Natural killer cell (primary cell): Measurements from ENCODE around the gene SMIM45.

Experiments used
- ATAC-seq, 3 donors: fragments of 150-1000 bp in 2 of 3; fragments of 200-7000 bp in 1 of 3; cut with Tn5 transposase; 1 replicate in 1 of 3; 2 replicates in 2 of 3; pipeline ENCODE4 v1.10.0; 2021; ENCODE audit warnings: mild to moderate bottlenecking in 2 of 3, moderate library complexity in 2 of 3
- DNase-seq, 2 donors: peaks; one replicate each; pipeline versions ENCODE4 v3.0.0 to v3.0.0-alpha.2; 2013 to 2021; ENCODE audit warnings: mixed read lengths in 1 of 2
- H3K27ac ChIP-seq: one replicate; pipeline ENCODE4 v1.5.1; 2013; ENCODE audit warnings: mild to moderate bottlenecking, low read length
- H3K27me3 ChIP-seq: one replicate; pipeline ENCODE4 v1.6.1; 2013; ENCODE audit warnings: low read length; ENCODE audit not compliant: control insufficient read depth, insufficient read depth
- H3K36me3 ChIP-seq: one replicate; pipeline ENCODE4 v1.6.1; 2013; ENCODE audit warnings: low read length; ENCODE audit not compliant: control insufficient read depth, insufficient read depth
- H3K4me1 ChIP-seq: one replicate; pipeline ENCODE4 v1.6.1; 2013; ENCODE audit warnings: low read length; ENCODE audit not compliant: control insufficient read depth, insufficient read depth
- H3K4me3 ChIP-seq: one replicate; pipeline ENCODE4 v1.5.1; 2013; ENCODE audit warnings: low read length
- H3K9me3 ChIP-seq: one replicate; pipeline ENCODE4 v1.6.1; 2013; ENCODE audit warnings: low read length; ENCODE audit not compliant: control insufficient read depth, insufficient read depth
- H3K27ac Mint-ChIP-seq, 2 donors: one replicate each; pipeline ENCODE4 v1.8.0; 2022; ENCODE audit warnings: mild to moderate bottlenecking in 2 of 2, mixed read lengths in 2 of 2, moderate library complexity in 1 of 2
- H3K27me3 Mint-ChIP-seq, 2 donors: one replicate each; pipeline ENCODE4 v1.8.0; 2022; ENCODE audit warnings: low read depth in 2 of 2, mixed read lengths in 2 of 2
- H3K36me3 Mint-ChIP-seq: one replicate; pipeline ENCODE4 v1.8.0; 2022; ENCODE audit warnings: mixed read lengths
- H3K4me1 Mint-ChIP-seq, 2 donors: one replicate each; pipeline ENCODE4 v1.8.0; 2022; ENCODE audit warnings: mixed read lengths in 2 of 2
- H3K4me3 Mint-ChIP-seq: one replicate; pipeline ENCODE4 v1.8.0; 2022; ENCODE audit warnings: mild to moderate bottlenecking, moderate library complexity, mixed read lengths
- H3K9me3 Mint-ChIP-seq, 2 donors: one replicate each; pipeline ENCODE4 v1.8.0; 2022; ENCODE audit warnings: mixed read lengths in 2 of 2
- CTCF ChIP-seq: fragments of 200-600 bp; IDR thresholded peaks from one replicate; pipeline ENCODE4 v1.8.0; 2022; ENCODE audit warnings: antibody characterized with exemption
- WGBS: methylation state at CpG from one replicate; pipeline ENCODE4 v1.1.7; 2013; ENCODE audit warnings: missing lambda C conversion rate; ENCODE audit not compliant: insufficient coverage; 5-methylcytosine and 5-hydroxymethylcytosine counted together
- intact Hi-C: fragments of 100-400 bp; cut with micrococcal nuclease; formaldehyde crosslinking; loops from one replicate; pipeline ENCODE4 v1.14.2; 2022

SMIM45 gene

GRCh38 chr22:41983513-41984405 is 31.8 kb downstream of the SMIM45 start:
- no peaks in the 10 kb centered on the region for H3K4me1 Mint-ChIP-seq
- no peak for ATAC-seq
- intact Hi-C loops: no loop called here

GRCh38 chr22:41987276-41987675 is 35.3 kb downstream of the SMIM45 start:
- H3K9me3 ChIP-seq: no peaks in the 10 kb centered on the region
- H3K36me3 ChIP-seq: no peaks in the 10 kb centered on the region
- no peak overlapping the region for H3K4me3 Mint-ChIP-seq
- intact Hi-C loops: no loop called here
- no peaks in the 10 kb centered on the region for H3K36me3 Mint-ChIP-seq
- H3K27ac ChIP-seq: no peak overlapping the region
- no peaks in the 10 kb centered on the region for H3K9me3 Mint-ChIP-seq
- no peak for ATAC-seq
- H3K4me1 Mint-ChIP-seq: no peaks in the 10 kb centered on the region
- no peak overlapping the region for H3K27ac Mint-ChIP-seq
- peaks cover 0 to 12% of the 10 kb centered on the region in 2 donors for H3K27me3 Mint-ChIP-seq
- WGBS: 89% methylated on average over 5 of the region's 5 CpGs
- no peak for DNase-seq
- TF ChIP-seq CTCF: no peak
- H3K4me3 ChIP-seq: no peak overlapping the region
- H3K4me1 ChIP-seq: no peaks in the 10 kb centered on the region
- no peaks in the 10 kb centered on the region for H3K27me3 ChIP-seq

More at GRCh38 chr22:41983513-41984405, 31.8 kb downstream of the SMIM45 start:
- H3K27me3 ChIP-seq: no peaks in the 10 kb centered on the region
- H3K27ac ChIP-seq: no peak overlapping the region
- H3K27ac Mint-ChIP-seq: no peak overlapping the region
- H3K9me3 ChIP-seq: no peaks in the 10 kb centered on the region
- peaks cover under 1 to 20% of the 10 kb centered on the region in 2 donors for H3K27me3 Mint-ChIP-seq
- H3K36me3 ChIP-seq: no peaks in the 10 kb centered on the region
- no peaks in the 10 kb centered on the region for H3K36me3 Mint-ChIP-seq
- no peaks in the 10 kb centered on the region for H3K9me3 Mint-ChIP-seq
- no peaks in the 10 kb centered on the region for H3K4me1 ChIP-seq
- H3K4me3 Mint-ChIP-seq: no peak overlapping the region
- WGBS: 83% methylated on average over 5 of the region's 6 CpGs
- TF ChIP-seq CTCF: no peak
- H3K4me3 ChIP-seq: no peak overlapping the region
- no peak for DNase-seq

- no peaks in the 10 kb centered on the region for H3K4me1 Mint-ChIP-seq
- Histone ChIP-seq H3K4me1 (no peaks in the 10 kb centered on the region), H3K9me3 (no peaks in the 10 kb centered on the region), H3K4me3 (no peak overlapping the region), H3K27me3 (no peaks in the 10 kb centered on the region), H3K27ac (no peak overlapping the region), H3K36me3 (no peaks in the 10 kb centered on the region)
- intact Hi-C loops: no loop called here
- no peak overlapping the region for H3K4me3 Mint-ChIP-seq
- no peaks in the 10 kb centered on the region for H3K9me3 Mint-ChIP-seq
- H3K27ac Mint-ChIP-seq: no peak overlapping the region
- no peak for TF ChIP-seq CTCF
- no peak for DNase-seq
- H3K36me3 Mint-ChIP-seq: no peaks in the 10 kb centered on the region
- peaks cover 0 to 16% of the 10 kb centered on the region in 2 donors for H3K27me3 Mint-ChIP-seq
- WGBS: 86% methylated on average over 4 of the region's 4 CpGs
- ATAC-seq: no peak
These were observed 37.3 kb downstream of the SMIM45 start for GRCh38 chr22:41989246-41989645.
